Omental fat pad (tissue), 4 donors: ENCODE measurements around the gene SAAL1. TPM values are rescaled to one million over a fixed set of nuclear protein-coding genes. Genes with fewer than 3 reads are reported as not detected.

ENCODE experiments used
- ATAC-seq: fragments of 150-250 bp; one replicate; pipeline ENCODE4 v1.9.1; 2016; ENCODE audit warnings: mild to moderate bottlenecking, moderate library complexity; ENCODE audit not compliant: low FRiP score
- DNase-seq: peaks from one replicate; pipeline ENCODE4 v3.0.0-alpha.2; 2019; ENCODE audit warnings: low spot score
- CTCF ChIP-seq, 3 donors: fragments of 450-650 bp; IDR thresholded peaks; one replicate each; pipeline ENCODE4 v1.5.1; 2016 to 2017; ENCODE audit warnings: antibody characterized with exemption in 3 of 3, mild to moderate bottlenecking in 3 of 3, moderate library complexity in 2 of 3
- total RNA-seq, 4 donors: library from RNA; depleted of rRNA; stranded (reverse); fragments of >200 nt; gene quantifications; one replicate each; pipeline ENCODE4 v1.1.0, GENCODE V29; 2016

The SAAL1 gene
- total RNA-seq, 4 donors from 2014 or later = 6.6 to 13.2 (median 9.8) TPM

GRCh38 chr11:18088366-18088765, 17.5 kb downstream of the SAAL1 start:
- ATAC-seq = no peak
- TF ChIP-seq CTCF (IDR thresholded peaks at IDR 0.05) = no peak
- no peak for DNase-seq

GRCh38 chr11:18081551-18081950, 24.3 kb downstream of the SAAL1 start:
- DNase-seq (no peak), ATAC-seq (no peak)
- TF ChIP-seq CTCF (IDR thresholded peaks at IDR 0.05) = no peak

- no peak for ATAC-seq
- no peak for TF ChIP-seq CTCF (IDR thresholded peaks at IDR 0.05)
- no peak for DNase-seq
Measured at GRCh38 chr11:18080451-18080850, 25.4 kb downstream of the SAAL1 start.

GRCh38 chr11:18078909-18079308, 27.0 kb downstream of the SAAL1 start:
- DNase-seq (no peak), ATAC-seq (no peak)
- no peak for TF ChIP-seq CTCF (IDR thresholded peaks at IDR 0.05)

- DNase-seq = no peak
- no peak for ATAC-seq
- no peak for TF ChIP-seq CTCF (IDR thresholded peaks at IDR 0.05)
Measured at GRCh38 chr11:18075444-18075843, 30.4 kb downstream of the SAAL1 start.

GRCh38 chr11:18071098-18071705, 34.7 kb downstream of the SAAL1 start:
- ATAC-seq (no peak), DNase-seq (no peak)
- no peak for TF ChIP-seq CTCF (IDR thresholded peaks at IDR 0.05)

- ATAC-seq = no peak
- DNase-seq = no peak
- TF ChIP-seq CTCF (IDR thresholded peaks at IDR 0.05) = no peak
Measured at GRCh38 chr11:18067372-18067771, 38.5 kb downstream of the SAAL1 start.
